GM21423 (cell line): Measurements from ENCODE around the gene IL23R.

Source experiments
- ATAC-seq: cut with Tn5 transposase; IDR thresholded peaks from one replicate; pipeline ENCODE4 v1.9.1; 2021; ENCODE audit warnings: mild to moderate bottlenecking, moderate library complexity; ENCODE audit not compliant: unreplicated experiment

The IL23R gene

DNA sequence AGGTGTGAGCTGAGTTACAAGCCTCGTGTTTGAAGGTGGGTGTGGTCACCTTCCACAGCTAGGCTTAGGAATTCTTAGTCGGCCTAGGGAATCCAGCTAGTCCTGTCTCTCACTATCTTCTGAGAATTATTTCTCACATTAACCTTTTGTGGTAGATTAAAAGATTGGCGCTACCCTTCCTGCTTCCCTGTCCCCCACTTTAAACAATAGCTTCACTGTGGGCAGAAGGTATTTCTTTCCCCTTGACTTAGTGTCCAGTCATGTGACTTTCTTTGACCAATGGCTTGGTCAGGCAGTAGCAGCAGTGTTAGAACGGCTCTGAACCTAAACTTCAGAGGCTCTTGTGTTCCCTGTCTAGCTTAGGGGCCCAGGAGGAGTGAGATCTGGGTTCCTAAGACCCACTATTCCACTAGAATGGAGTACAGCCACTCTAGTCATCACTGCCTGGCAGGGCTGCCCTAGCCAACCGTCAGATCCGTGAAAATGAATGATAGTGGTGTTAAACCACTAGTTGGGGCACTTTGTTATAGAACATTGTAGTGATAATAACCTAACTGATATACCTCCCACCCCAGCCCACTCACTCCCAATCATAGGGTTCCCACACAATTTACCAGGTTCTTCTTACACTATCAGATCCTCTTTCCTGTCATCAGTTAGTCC is 17.6 kb upstream of the IL23R start:
- ATAC-seq: peak; percentile 7

DNA sequence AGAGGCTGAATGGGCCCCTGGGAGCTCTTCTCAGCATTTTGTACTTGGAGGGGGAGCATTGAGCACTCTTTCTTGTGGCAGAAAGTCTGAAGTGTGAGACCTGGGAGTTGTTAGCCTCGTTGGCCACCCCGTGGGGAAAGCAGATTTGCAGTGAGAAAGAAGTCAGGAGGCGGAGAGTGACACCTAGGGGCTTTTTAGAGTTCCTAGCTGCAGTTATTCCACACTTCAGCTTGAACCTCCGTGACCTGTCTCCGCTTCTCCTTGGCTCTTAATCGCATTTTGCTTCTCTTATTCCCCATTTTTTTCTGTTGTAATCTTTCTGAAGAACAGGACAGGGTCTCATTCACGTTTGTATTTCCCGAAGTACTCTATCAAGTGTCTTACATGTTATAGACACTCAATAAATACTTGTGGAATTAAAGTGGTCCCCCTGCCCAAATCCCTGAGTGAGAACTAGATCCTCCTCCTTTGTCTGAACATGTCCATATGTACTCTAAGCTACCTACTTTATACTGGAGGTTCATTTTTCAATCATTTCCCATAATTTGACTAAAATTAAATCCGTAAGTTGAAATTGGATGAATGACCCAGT is 17.0 kb upstream of the IL23R start:
- ATAC-seq: peak; percentile 96

DNA sequence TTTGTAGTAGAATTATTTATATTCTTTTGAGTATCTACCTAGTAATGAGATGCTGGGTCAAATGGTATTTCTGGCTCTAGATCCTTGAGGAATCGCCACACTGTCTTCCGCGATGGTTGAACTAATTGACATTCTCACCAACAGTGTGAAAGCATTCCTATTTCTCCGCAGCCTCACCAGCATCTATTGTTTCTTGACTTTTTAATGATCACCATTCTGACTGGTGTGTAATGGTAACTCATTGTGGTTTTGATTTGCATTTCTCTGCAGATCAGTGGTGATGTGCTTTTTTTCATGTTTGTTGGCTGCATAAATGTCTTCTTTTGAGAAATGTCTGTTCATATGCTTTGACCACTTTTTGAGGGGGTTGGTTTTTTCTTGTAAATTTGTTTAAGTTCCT is 15.3 kb upstream of the IL23R start:
- no peak for ATAC-seq

DNA sequence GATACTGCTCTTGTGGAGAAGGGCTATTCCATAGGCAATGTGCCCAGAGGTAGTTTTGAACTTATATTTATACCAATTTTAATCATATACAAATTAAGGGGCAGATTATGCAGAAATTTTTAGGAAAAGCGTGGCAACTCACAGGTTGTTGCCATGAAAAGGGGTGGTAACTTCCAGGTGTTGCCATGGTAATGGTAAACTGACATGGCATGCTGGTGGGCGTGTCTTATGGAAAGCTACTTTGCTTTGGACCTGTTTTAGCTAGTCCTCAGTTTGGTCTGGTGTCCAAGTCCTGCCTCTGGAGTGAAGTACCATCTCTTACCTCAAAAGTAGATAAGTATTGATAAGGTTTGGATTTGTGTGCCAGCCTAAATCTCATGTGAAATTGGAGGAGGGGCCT is 7.9 kb upstream of the IL23R start:
- no peak for ATAC-seq

DNA sequence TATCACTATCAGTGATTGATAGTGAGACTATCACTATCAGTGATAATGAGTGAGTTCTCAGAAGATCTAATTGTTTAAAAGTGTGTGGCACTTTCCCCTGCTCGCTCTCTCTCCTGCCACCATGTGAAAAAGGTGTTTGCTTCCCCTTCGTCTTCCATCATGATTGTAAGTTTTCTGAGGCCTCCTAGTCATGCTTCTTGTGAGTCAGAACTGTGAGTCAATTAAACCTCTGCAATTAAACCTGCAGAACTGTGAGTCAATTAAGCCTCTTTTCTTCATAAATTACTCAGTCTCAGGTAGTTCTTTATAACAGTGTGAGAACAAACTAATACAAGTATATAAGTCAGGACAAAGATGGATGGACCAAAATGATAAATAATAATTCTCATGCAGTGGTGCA is 7.0 kb upstream of the IL23R start:
- ATAC-seq: no peak

DNA sequence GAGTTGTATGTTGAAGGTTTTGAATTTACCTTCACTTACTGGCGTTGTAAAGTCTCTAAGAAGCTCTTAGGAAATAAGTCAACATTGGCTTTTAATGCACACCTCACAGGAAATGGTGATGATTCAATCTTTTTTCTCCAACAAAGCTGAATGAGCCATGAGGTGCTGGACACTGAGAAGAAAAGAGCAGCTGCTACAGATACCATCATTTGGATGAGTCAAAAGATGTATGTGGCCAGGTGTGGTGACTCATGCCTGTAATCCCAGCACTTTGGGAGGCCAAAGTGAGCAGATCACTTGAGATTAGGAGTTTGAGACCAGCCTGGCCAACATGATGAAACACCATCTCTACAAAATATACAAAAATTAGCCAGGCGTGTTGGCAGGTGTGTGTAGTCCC is 3.3 kb upstream of the IL23R start:
- peak; percentile 46 for ATAC-seq

DNA sequence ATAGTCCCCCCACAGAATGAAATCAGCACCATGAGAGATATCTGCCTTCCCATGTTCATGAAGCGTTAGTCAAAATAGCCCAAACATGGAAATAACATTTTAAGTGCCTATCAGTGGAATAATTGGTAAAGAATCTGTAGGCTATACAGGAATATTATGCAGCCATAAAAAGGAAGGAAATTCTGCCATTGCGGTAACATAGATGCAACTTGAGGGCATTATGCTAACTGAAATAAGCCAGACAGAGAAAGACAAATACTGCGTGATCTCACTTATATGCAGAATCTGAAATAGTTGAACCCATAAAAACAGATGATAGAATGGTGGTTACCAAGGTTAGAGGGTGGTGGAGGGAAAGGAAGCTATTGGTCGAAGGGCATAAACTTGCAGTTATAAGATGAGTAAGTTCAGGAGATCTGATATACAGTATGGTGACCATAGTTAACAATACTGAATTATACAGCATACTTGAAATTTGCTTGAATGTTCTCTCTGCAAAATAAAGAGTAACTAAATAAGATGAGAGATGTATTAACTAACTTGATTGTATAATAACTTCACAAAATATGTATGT is 699 bp upstream of the IL23R start:
- no peak for ATAC-seq

DNA sequence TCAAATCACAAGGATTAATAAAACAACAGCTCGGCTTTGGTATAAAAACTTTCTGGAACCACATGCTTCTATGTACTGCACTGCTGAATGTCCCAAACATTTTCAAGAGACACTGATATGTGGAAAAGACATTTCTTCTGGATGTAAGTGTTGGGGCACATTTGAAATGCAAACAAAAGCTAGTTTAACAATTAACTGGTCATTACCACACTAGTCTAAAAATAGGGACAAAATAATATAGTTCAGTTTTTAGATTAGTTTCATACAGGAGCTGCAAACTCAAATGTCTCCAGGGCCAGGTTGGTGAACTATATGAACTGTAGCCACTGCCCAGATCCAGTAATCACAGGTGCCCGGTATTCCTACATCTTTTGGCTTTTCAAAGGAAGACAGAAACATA is 3.2 kb downstream of the IL23R start:
- peak; percentile 42 for ATAC-seq

DNA sequence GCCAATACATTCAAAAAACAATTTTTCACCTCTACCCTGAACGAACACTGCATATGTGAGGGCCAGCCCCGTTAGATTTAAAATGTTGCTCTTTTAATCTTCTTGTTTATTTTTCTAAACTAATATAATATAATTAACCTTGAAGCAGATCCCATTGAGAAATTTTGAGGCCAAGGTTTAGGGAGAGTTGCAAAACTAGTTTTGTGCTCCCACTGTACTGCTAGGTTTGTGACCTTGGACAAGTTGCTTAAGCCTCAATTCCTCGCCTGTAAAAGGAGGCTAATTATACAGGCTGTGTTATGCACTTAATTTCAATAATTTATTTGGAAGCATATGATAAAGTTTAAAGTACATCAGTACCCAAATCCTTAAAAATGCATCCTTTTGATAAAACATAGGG is 3.7 kb downstream of the IL23R start:
- ATAC-seq: no peak

DNA sequence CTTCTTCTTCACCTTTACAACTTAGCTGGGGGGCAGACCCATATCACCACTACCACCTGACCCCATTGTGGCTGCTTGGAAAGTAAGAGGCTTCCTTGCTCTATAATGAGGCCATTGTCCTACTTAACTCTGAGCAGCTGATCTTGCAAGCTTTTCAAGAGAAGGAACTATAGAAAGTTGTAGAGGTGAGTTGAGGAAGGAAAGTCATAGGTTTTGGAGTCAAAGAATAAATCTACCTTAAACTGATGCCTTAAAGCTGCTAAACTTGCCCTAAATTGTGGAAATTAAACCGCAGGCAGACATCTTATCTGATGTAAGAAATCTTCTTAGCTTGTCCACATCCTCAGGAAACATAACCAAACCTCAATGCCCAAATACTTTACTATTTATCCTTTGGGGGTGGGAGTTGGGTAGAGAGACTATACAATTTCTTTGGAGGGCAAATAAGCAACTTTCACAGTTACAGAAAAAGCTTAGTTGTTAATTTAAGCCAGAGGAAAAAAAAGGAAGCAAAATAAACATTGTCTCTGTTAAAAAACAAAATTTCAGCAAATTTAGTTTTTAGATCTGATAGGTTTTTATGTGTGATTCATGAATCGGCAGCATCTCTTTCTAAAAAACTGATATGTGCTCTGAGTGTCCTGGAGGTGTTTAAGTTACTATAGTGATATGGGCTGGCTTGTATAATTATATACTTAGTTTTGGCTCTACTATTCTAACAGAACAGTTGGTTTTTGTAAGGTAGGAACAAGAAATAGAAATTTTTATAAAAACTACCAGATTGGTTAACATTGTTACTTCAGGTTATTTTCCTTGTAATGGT is 4.7 kb downstream of the IL23R start:
- ATAC-seq: no peak

DNA sequence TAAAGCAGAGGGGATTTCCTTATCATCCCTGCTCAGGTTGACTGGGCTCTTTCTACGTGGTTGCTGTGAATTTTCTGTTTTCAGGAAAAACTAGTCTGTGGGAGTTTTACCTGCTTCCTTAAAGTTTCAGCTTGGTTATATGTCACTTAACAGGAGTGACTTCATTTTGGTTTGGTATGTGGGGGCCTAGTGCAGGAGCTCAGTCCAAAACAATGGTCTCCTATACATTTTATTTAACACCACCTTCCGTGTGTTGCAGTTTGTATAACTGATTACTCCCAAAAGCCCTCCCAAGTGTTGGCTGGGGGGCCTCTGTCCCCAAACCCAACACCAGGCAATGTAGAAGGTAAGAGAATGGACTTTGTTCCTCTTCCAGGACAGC is 5.3 kb downstream of the IL23R start:
- ATAC-seq: no peak

DNA sequence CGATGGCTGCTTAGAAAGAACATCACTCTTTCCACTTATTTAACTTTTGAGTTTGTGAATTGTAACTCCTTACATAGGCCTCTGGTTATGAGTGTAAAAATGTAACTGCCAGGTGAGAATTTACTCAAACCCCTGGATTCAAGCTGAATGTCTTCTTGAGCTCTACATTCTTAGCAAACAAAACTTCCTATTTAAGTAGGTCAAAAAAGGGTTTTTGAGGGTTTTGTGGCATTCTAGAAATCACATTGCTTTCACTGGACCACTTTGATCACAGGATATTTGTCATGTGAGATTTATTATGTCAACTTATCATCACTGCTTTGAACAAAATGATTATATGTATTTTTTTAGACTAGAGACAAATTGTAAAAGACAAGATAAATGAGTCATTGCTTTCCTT is 5.7 kb downstream of the IL23R start:
- ATAC-seq: peak; percentile 34

DNA sequence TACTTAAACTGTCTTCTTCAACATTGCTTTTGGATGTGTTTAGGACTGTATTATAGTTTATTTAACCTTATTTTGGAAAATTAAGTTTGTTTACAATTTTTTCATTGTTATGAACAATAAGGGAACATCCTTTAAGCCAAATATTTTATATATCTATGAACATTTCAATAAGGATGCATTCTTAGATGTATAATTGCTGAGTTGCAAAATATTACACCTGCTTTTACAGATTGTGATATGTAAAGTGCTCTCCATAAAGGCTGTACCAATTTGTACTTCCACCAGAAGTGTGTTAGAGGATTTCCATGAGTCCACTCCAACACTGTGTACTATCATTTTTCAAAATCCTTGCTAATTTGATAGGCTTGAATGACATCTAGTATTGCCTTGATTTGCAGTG is 7.7 kb downstream of the IL23R start:
- ATAC-seq: no peak

DNA sequence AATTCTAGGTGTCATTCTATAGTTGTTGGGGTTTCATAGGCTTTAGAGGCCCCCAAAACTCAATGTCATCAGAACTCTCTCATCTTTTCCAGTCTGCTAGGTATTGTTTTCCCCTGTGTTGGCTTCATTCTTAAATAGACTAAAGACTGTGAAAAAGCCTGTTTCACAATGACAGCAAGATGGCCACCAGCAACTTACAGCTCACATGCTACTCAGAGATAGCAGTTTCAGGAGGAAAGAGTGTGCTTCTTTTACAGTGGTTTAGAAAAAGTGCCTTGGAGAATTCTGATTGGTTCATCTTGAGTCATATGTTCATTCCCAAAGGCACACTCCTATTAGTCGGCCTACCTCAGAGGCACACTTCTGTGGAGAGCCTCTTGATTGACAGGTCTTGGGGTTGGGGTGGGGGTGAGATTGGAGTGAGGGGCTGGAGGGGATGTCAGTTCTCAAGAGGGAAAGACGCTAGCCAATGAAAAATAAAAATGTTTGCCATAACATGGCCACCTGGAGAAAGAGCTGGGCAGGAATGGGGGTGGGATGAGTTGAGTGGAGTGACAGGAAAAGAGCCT is 8.5 kb downstream of the IL23R start:
- no peak for ATAC-seq

DNA sequence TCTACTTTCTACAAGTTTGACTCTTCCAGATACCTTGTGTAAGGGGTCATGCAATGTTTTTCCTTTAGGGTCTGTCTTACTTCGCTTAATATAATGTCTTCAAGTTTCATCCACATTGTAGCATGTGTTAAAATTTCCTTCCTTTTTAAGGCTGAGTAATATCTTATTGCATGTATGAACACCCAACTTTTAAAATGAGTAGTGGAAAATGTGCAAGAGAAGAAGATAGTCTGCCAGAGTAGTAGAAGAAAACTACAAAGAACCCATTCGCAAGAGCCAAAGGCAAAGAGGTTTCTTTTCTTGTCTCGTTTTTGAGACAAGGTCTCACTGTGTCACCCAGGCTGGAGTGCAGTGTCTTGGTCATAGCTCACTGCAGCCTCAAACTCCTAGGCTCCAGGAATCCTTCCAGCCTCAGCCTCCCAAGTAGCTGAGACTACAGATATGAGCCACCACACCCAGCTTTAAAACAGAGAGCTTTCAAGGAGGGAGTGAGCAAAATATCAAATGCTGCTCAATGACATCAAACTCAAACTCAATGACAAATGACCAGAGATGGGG is 9.4 kb downstream of the IL23R start:
- no peak for ATAC-seq

DNA sequence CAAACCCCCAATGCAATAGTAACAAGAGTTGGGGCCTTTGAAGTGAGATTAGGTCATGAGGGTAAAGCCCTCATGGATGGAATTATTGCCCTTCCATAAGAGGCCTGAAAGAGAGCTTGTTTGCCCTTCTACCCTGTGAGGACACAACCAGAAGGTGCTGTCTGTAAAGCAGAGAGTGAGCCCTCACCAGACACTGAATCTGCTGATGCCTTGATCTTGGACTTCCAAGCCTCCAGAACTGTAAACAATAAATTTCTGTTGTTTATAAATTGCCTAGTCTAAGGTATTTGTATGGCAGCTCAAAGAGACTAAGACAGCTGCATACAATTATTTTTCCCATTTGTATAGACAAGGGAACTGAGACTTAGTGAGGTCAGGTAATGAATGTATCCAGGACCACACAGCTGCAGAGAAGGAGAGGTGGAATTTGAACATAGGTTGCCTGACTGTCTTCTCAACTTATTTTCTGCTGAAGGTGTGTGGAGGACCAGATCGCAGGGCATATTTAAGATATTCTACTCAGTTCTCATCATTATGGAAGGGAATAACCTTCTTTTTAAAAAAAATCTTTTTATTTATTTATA is 18.7 kb downstream of the IL23R start:
- no peak for ATAC-seq

DNA sequence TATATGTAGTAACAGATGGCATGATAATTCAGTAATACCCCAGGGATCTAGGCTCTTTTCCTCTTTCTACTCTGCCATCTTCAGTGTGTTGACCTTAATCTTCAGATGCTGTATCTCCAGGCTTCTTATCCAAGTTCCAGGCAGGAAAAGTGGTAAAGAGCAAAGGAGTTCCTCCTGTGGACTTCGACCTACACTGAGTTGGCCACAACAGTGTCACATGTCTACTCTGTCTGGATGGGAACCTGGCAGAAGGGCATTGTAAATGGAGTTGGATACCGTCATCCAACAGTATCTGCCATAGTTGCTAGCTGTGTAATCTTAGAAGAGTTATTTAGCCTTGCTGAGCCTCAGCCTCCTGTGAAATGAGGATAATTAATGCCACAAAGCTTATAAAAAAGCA is 21.9 kb downstream of the IL23R start:
- no peak for ATAC-seq

DNA sequence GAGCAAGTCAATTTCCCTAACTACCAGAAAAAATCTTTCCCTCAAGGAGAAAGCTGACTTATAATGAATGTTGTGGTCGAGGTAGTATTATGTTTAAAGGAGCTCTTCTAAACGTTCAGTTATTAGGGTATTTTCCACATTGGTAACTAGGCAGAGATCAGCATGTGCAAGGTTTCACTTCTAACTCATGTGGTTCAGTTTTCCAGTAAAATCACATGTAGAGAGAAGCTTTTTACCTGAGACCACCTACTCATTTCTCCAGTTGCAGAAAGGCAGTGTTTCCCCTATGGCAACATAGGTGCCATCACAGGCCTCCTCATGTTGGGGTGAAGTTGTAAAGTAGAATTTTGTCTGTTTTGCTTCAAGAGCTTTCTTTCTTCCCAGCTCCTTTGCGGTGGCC is 23.7 kb downstream of the IL23R start:
- ATAC-seq: no peak

DNA sequence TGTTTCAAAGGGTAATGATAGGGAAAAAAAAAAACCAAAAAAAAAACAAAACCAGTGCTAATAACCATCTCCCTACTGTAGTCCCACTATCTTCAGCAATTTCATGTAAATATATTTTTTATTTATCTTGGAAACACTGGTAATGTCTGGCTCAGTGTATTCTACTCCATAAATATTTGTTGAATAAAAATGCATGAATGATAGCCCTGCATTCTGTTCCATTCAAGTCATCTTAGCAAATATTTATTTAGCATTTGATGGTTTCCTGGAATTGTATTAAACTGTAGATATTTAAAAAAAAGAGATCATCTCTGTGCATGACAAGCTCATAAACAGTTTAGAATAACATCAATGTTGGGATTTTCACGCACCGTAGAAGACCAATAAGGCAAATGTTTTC is 24.2 kb downstream of the IL23R start:
- ATAC-seq: no peak

DNA sequence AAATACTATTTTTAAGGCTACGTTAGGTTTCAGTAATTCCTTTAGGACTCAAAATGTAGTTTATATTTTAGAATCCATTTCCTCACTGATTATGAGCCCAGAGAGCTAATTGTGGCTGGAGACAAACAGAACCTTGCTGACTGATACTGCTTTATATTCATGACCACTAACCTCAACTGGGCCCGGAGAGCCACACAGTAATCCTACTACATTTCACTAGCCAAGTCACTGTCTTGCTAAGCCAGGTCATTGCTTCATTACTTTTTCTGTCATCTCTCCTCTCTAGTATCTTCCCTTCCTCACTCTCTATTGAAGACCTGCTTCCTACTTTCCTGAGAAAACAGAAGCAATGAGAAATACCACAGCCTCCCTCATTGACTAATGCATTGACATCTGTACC is 24.7 kb downstream of the IL23R start:
- ATAC-seq: no peak
